Iris pigment epithelial cell (primary cell): Measurements from ENCODE around the gene PDCD1LG2.
"Not testable (repeated sequence)": the region's sequence is repeated elsewhere in the genome, so short reads cannot be mapped to it uniquely, and the experiment has no call there.

Experiments
- DNase-seq: peaks from one replicate; pipeline ENCODE4 v3.0.0-alpha.2; 2011; ENCODE audit warnings: low read depth

PDCD1LG2 gene

DNA sequence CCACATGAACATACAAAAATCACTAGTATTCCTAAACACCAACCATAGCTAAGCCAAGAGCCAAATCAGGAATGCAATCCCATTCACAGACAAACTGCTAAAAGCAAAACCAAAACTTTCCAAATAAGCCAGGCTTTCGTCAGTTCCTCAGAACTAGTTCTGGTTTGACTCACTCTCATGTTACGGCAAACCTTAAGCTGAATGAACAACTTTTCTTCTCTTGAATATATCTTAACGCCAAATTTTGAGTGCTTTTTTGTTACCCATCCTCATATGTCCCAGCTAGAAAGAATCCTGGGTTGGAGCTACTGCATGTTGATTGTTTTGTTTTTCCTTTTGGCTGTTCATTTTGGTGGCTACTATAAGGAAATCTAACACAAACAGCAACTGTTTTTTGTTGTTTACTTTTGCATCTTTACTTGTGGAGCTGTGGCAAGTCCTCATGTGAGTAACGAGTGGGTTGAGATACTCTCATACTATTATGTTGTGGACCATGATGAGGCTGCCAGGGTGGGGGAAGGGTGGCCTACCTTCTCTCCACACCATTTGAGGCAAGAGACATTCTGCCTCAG is at the start of gene PDCD1LG2:
Gene PDCD1LG2 (plus strand): TSS at position 172 of the 572 bp plus-strand sequence. CDS start 12,016 bp downstream, outside the sequence.
- peak; percentile 84 for DNase-seq

- DNase-seq: not testable (repeated sequence)
Measured at GRCh38 chr9:5464831-5465330, 45.5 kb upstream of the PDCD1LG2 start.

- DNase-seq: no peak
Measured at GRCh38 chr9:5466005-5466404, 44.3 kb upstream of the PDCD1LG2 start.

DNA sequence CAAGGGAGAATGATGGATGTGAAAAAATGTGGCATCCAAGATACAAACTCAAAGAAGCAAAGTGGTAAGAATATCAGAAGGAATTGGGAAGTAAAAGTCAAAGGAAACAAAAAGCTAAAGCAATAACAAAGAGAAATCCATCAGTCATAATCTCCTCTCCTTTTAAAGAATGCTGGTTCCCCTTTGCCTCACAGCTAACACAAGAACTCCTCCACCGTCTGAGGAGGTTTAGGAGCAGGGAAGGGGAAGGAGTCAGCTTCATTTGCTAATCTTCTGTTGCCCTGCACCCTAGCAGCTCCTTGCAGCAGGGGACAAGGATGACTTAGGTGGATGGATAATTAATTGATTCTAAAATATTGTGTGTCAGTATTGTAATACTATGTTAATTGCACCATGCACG is 43.6 kb upstream of the PDCD1LG2 start:
- no peak for DNase-seq

DNA sequence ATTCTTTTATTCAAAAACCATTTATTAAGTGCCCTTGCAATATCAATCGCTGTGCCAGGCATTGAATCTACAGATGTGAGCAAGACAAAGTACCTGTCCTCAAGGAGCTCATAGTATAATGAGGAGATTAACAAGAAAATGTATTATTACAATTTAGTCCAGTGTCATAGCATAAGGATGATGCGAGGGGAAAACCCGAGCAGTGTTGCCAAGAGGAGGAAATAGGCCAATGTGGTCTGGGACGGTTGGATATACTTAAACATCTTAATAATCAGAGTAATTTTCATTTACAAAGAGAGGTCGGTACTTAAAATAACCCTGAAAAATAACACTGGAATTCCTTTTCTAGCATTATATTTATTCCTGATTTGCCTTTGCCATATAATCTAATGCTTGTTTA is 41.5 kb upstream of the PDCD1LG2 start:
- peak; percentile 34 for DNase-seq

GRCh38 chr9:5470122-5470521 is 40.2 kb upstream of the PDCD1LG2 start:
- no peak for DNase-seq

DNA sequence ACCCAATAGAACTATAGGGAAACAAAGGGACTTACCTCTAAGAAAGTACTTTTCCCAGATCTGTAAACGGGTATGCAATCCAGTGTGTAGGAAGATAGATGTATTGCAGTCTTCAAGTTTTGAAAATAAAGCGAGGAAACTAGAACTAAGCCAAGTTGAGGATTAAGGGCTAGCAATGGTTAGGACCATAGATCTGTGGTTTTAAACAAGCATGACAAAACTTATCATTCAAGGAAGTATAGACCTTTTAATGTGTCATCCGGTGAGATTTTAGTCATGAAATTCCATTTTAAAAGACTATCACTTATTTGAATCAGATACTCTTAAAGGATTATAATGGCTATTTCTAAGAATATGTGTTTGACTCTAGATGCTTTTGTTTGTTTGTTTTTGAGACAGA is 39.5 kb upstream of the PDCD1LG2 start:
- no peak for DNase-seq

GRCh38 chr9:5475611-5476010 is 34.7 kb upstream of the PDCD1LG2 start:
- DNase-seq: not testable (repeated sequence)

DNA sequence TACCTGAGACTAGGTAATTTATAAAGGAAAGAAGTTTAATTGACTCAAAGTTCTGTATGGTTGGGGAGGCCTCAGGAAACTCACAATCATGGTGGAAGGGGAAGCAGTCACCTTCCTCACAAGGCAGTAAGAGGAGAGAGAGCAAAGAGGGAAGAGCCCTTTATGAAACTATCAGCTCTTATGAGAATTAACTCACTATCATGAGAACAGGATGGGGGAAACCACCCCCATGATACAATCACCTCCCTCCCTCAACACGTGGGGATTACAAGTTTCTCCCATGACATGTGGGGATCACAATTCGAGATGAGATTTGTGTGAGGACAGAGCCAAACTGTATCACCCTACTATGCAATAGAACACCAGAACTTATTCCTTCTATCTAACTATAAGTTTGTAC is 32.1 kb upstream of the PDCD1LG2 start:
- DNase-seq: no peak

- DNase-seq: no peak
Measured at GRCh38 chr9:5479994-5480694, 30.2 kb upstream of the PDCD1LG2 start.

DNA sequence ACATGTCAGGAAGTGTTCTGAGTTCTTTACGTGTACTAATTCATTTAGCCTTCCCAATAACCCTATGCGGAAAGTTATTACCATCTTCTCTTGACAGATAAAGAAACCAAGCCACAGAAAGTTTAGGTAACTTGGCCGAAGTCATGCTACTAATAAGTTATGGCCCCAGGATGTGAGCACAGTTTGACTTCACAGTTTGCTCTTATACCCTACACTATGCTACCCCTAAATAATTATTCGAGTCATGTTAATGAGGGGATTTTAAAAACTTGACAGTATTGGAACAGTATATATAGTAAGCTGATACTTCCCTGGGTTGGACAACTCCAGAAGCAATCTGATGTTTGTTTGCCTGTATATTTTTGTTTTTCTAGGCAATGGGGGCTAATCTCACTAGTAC is 29.4 kb upstream of the PDCD1LG2 start:
- DNase-seq: no peak

GRCh38 chr9:5481322-5482040 is 28.9 kb upstream of the PDCD1LG2 start:
- no peak for DNase-seq

GRCh38 chr9:5482194-5482593 is 28.1 kb upstream of the PDCD1LG2 start:
- no peak for DNase-seq

GRCh38 chr9:5483306-5483705 is 27.0 kb upstream of the PDCD1LG2 start:
- DNase-seq: no peak

- no peak for DNase-seq
Measured at GRCh38 chr9:5485378-5486085, 24.8 kb upstream of the PDCD1LG2 start.

DNA sequence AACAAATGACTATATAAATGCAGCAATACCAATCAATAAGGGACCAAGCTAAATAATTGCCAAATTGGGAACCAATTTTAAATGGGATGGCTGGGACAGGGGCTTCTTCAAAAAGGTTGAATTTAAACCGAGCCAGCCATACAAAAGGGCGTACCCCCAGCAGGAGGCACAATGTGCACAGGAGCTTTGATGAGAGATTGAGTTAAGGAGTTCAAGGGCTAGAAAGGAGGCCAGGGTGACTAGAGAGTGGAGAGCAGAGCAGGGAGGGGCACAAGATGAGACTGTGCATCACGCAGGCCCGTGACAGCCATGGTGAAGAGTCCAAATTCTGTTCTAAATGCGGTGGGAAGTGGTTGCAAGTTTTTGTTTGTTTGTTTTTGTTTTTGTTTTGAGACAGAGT is 23.3 kb upstream of the PDCD1LG2 start:
- no peak for DNase-seq

DNA sequence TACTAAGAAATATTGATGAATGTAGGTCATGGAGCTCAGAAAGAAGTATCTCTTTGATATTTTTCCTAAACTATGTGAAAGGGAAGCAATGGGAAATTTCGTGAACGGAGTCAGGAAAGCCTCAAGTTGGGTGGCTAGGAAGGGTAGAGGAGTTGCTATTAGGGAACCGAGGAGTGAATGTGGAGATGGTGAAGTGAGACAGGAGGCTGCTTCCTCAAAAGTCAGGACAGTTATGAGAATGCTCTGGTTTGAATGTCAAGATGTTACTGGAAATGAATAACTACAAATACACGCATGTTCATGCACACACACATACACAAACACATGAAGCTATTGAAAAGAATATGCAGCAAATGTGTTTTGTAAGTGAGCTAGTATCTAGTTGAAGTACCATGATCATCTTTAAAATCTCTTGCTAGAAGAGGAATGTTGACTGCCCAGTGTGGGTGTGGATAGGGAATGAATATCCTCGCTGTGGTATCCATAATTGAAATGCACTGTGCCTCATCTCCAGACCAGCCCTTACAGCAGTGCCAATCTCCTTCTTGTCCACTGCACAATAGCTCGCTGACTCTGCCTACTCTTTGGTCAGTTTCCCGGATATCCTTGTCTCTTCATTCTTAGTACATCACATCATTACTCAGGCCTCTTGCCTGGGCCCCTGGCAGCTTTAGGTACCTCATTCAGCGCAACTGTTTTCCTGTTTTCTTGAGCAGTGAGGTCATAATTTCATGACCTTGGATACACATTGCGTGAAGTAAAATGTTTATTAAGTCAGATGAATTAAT is 21.9 kb upstream of the PDCD1LG2 start:
- peak; percentile 40 for DNase-seq

- DNase-seq: no peak
Measured at GRCh38 chr9:5489630-5490490, 20.5 kb upstream of the PDCD1LG2 start.

- no peak for DNase-seq
Measured at GRCh38 chr9:5492965-5493678, 17.2 kb upstream of the PDCD1LG2 start.
